TTC549 (cell line): Measurements from ENCODE around the gene IL6R.
A peak's percentile ranks its signal among the peaks of the same experiment; 100 is the strongest.

ENCODE experiments used
- FAIRE-seq: peaks from 2 replicates; lab custom pipeline; 2012; peaks lifted over from hg19 to GRCh38; lab: Jason Lieb, UNC

Gene IL6R

GRCh38 chr1:154453574-154454352 lies 48.6 kb downstream of the IL6R start:
- FAIRE-seq, result no peak

DNA sequence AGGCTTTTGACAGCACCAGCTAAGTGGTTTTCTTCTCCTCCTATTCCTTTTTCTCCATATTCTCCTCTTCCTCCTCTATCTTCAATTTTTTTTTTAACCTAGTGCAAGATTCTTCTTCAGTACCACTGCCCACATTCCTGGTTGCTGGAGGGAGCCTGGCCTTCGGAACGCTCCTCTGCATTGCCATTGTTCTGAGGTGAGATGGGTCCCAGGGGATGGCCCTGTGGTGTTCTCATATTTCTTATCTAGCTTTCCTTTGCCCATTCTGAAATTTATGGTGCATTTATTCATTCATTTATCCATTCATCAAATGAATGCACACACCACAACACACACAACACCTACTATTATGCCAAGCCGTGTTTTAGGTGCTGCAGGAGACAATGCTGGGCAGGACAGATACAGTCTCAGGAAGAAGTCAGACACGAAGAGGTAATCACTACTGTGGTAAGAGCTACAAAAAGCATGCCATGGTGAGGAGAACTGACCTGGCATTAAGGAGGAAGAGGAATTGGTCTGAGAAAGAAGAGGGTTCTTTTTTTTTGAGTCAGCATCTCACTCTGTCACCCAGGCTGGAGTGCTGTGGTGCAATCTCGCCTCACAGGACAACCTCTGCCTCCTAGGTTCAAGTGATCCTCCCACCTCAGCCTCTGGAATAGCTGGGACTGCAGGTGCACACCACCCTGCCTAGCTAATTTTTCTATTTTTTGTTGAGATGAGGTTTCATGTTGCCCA lies 49.4 kb downstream of the IL6R start:
- FAIRE-seq, result no peak

GRCh38 chr1:154456631-154457030 lies 51.5 kb downstream of the IL6R start:
- no peak for FAIRE-seq

DNA sequence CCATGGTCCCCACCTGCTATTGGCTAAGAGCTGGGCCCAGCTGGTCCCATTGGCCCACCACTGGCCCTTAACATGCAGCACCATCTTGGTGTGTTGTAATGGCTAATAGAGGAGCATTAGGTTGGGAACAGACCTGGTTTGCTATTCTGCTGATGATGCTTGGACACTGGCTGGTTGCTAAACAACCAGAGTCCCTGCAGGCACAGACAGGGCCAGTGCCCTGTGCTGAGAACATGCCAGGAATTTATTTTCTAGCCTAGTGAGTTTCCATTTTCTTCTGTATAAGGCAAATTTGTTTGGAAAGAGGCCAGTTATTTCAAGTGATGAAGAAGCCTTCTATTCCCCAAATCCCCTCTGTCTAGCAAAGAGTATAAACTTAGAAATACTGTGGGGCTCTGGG lies 53.9 kb downstream of the IL6R start:
- FAIRE-seq, result no peak

GRCh38 chr1:154460695-154461260 lies 55.6 kb downstream of the IL6R start:
- no peak for FAIRE-seq

DNA sequence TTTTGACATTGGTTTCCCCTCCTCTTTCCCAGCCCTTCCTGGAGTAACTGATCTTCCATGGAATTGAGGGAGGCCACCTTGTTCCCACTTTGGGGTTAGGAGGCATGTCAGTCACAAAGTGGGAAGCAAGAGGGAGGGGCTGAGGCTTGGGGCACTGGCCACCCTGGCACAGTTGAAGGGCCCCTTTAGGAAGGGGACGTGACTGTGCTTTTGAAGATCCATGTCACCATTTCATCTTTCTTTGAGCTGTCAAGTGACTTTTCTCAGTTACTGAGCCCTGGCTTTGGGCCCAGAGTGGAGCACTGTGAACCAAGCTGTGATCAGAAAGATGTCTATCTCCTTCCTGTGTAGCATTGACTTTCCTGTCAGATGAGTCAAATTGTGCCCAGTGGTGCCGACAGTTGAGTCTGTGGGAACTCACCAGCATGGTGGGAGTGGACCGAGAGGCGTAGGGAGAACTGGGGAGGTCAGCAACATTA lies 58.4 kb downstream of the IL6R start:
- no peak for FAIRE-seq

- no peak for FAIRE-seq
These were observed 60.6 kb downstream of the IL6R start for GRCh38 chr1:154465621-154466195.

DNA sequence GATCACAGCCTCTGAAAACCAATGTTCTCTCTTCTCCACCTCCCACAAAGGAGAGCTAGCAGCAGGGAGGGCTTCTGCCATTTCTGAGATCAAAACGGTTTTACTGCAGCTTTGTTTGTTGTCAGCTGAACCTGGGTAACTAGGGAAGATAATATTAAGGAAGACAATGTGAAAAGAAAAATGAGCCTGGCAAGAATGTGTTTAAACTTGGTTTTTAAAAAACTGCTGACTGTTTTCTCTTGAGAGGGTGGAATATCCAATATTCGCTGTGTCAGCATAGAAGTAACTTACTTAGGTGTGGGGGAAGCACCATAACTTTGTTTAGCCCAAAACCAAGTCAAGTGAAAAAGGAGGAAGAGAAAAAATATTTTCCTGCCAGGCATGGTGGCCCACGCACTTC lies 61.1 kb downstream of the IL6R start:
- FAIRE-seq, result no peak

DNA sequence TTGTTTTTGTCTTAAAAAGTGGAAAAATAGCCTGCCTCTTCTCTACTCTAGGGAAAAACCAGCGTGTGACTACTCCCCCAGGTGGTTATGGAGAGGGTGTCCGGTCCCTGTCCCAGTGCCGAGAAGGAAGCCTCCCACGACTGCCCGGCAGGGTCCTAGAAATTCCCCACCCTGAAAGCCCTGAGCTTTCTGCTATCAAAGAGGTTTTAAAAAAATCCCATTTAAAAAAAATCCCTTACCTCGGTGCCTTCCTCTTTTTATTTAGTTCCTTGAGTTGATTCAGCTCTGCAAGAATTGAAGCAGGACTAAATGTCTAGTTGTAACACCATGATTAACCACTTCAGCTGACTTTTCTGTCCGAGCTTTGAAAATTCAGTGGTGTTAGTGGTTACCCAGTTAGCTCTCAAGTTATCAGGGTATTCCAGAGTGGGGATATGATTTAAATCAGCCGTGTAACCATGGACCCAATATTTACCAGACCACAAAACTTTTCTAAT lies 61.8 kb downstream of the IL6R start:
- no peak for FAIRE-seq

- no peak for FAIRE-seq
These were observed 62.4 kb downstream of the IL6R start for GRCh38 chr1:154467434-154468102.

DNA sequence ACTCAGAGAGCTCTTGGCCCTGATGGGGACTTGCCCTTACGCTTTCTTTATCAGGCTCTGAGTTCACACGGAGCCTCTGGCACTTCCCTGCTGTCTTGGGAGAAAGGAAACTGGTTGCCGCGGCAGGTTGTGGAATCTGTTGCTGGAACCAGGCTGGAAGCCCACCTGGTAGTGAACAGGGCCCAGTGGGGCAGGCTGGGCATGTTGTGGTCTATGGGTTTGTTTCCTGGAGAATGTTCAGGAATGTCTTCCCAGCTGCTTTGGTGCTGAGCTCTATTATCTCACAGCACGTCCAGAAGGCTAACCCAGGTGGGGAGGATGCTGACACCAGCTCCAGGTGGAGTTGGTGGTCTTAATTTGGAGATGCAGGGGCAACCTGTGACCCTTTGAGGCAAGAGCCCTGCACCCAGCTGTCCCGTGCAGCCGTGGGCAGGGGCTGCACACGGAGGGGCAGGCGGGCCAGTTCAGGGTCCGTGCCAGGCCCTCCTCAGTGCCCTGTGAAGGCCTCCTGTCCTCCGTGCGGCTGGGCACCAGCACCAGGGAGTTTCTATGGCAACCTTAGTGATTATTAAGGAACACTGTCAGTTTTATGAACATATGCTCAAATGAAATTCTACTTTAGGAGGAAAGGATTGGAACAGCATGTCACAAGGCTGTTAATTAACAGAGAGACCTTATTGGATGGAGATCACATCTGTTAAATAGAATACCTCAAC lies 63.5 kb downstream of the IL6R start:
- FAIRE-seq, result no peak

- FAIRE-seq, result no peak
These were observed 64.9 kb downstream of the IL6R start for GRCh38 chr1:154469844-154470560.

GRCh38 chr1:154471304-154471703 lies 66.2 kb downstream of the IL6R start:
- no peak for FAIRE-seq

DNA sequence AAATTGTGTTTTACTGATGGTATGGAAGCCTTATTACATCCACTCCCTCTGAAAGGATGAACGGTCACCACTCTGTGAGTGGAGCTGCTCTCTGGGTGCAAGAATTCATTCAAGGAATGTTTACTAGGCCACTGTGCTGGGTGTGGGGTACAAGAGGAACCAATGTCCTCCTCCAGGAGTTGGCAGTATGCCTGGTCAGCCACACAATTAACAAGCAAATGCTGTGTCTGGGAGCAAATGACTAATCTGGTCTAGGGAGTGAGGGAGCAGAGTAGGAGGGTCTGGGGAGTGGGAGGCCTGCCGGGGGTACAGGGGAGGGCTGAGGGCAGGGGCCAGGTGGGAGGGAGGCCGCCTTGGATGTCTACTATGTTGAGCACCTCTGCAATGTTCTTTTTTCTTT lies 69.7 kb downstream of the IL6R start:
- FAIRE-seq, result no peak

GRCh38 chr1:154476791-154477190 lies 71.6 kb downstream of the IL6R start:
- no peak for FAIRE-seq

- no peak for FAIRE-seq
These were observed 72.9 kb downstream of the IL6R start for GRCh38 chr1:154478013-154478412.

DNA sequence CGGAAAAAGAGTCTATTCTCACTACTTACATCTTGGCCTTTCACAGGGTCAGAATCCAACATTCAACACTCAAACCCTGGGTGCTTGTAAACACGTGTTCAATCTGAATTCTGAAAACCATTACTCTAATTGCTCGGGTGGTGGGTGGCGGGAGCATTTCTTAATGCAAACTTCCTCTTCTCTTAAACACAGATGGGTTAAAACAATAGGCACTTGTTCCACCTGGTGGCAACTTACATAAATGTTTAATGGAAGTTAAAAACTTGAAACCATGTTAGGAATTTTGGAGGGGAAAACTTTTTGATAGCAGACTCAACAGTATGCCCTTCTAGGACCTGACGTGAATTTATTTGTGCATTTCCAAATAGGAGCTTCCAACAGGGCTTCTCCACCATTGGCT lies 73.5 kb downstream of the IL6R start:
- no peak for FAIRE-seq

DNA sequence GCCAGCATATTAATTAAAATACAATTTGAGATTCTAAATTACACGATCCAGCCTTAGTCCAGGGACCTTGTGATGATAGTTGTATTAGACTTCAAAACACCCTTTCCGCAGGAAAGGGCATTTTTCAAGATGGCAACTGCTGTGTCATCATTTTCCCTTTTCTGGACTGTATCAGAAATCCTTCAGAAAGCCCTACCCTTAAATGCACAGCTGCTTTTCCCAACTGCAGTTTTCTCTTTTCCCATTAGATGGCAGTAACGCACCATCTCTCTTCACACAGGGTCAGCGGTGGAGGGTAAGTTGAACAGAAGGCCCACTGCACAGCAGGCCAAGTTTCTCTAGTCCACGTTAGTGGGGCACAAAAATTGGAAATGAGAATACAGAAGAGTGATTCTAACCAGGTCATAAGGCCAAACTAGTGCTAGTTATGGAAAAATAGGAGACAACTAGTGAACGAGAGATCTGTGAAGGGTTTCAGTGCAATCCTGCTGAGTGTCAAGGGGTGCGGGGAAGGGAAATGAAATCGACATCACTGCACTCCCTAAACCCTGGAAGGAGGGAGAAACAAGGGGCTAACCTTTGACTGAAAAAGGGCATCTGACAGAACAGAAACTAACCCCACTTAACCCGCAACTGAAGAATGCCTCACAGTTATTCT lies 74.8 kb downstream of the IL6R start:
- FAIRE-seq, result peak; percentile 99

DNA sequence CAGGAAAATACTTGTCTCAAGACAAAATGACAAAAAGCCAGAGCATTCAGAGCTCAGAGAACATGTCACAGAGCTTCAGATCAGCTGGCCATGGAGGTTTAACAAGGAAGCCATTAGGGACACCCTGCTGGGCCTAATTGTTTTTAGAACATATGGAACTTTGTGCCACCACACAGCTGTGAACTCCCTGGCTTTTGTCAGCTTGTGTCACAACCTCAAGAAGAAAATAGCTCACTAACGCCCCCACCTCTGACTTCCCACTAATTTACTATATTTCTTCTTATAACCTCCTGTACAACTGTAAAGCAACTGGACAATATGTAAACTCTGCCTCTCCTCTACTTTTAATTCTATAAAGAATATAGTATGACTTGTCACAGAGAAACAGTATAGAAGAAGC lies 75.9 kb downstream of the IL6R start:
- FAIRE-seq, result no peak
